Gastrocnemius medialis (tissue), 4 donors: Measurements from ENCODE around the gene GPR84.

Source experiments
- POLR2A ChIP-seq, 2 donors: fragments of 450-650 bp; IDR thresholded peaks; one replicate each; pipeline ENCODE4 v1.6.1; 2017; ENCODE audit warnings: antibody characterized with exemption in 2 of 2, mild to moderate bottlenecking in 2 of 2, moderate library complexity in 2 of 2
- TF ChIP-seq, protein P1 (sequence below), 5 experiments: fragments of 450-650 bp in 3 of 5; fragments of 200-600 bp in 2 of 5; sonication (generic) in 2 of 5; IDR thresholded peaks in 4 of 5; conservative IDR thresholded peaks in 1 of 5; 1 replicate in 4 of 5; 2 replicates in 1 of 5; pipeline ENCODE4 v1.5.1; 2016 to 2019; ENCODE audit warnings: antibody characterized with exemption in 5 of 5, mild to moderate bottlenecking in 3 of 5, moderate library complexity in 3 of 5

GRCh38 chr12:54374562-54375258, 10.4 kb upstream of the GPR84 start:
- TF ChIP-seq, protein P1, sequence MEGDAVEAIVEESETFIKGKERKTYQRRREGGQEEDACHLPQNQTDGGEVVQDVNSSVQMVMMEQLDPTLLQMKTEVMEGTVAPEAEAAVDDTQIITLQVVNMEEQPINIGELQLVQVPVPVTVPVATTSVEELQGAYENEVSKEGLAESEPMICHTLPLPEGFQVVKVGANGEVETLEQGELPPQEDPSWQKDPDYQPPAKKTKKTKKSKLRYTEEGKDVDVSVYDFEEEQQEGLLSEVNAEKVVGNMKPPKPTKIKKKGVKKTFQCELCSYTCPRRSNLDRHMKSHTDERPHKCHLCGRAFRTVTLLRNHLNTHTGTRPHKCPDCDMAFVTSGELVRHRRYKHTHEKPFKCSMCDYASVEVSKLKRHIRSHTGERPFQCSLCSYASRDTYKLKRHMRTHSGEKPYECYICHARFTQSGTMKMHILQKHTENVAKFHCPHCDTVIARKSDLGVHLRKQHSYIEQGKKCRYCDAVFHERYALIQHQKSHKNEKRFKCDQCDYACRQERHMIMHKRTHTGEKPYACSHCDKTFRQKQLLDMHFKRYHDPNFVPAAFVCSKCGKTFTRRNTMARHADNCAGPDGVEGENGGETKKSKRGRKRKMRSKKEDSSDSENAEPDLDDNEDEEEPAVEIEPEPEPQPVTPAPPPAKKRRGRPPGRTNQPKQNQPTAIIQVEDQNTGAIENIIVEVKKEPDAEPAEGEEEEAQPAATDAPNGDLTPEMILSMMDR (IDR thresholded peaks at IDR 0.05 in 4 of 5, conservative IDR thresholded peaks at IDR 0.05 in 1 of 5): no peak
- TF ChIP-seq POLR2A (IDR thresholded peaks at IDR 0.05): no peak
